HepG2 (cell line): Measurements from ENCODE around the gene SPATA13. TPM values are rescaled to one million over a fixed set of nuclear protein-coding genes. Genes with fewer than 3 reads are reported as not detected.

Source experiments
- CBX2 ChIP-seq, 2 experiments: fragments of 200-600 bp in 1 of 2; sonication (generic); formaldehyde crosslinking in 1 of 2; IDR thresholded peaks; 2 replicates each; pipeline versions ENCODE4 v1.7.0 to v1.8.1; 2018 to 2022; ENCODE audit warnings: low read depth in 2 of 2, low read length in 1 of 2, mild to moderate bottlenecking in 1 of 2, missing genetic modification reagents in 1 of 2
- CBX5 ChIP-seq: sonication (generic); formaldehyde crosslinking; IDR thresholded peaks from 2 replicates; pipeline ENCODE4 v1.4.0; 2020; ENCODE audit warnings: missing genetic modification reagents, borderline replicate concordance
- HNF4A ChIP-seq: sonication (generic); formaldehyde crosslinking; IDR thresholded peaks from 2 replicates; pipeline ENCODE4 v1.4.0; 2020; ENCODE audit warnings: missing genetic modification reagents
- HNRNPL ChIP-seq: fragments of 200-400 bp; formaldehyde crosslinking; IDR thresholded peaks from 2 replicates; pipeline ENCODE4 v1.6.1; 2017; ENCODE audit warnings: mild to moderate bottlenecking, low read depth, low read length
- PHF21A ChIP-seq: sonication (generic); formaldehyde crosslinking; IDR thresholded peaks from 2 replicates; pipeline ENCODE4 v1.5.0; 2020; ENCODE audit warnings: mild to moderate bottlenecking, missing genetic modification reagents
- PHF8 ChIP-seq: sonication (generic); formaldehyde crosslinking; IDR thresholded peaks from 2 replicates; pipeline ENCODE4 v1.5.0; 2020; ENCODE audit warnings: missing genetic modification reagents
- TAF1 ChIP-seq: sonication (generic); formaldehyde crosslinking; IDR thresholded peaks from 2 replicates; pipeline ENCODE4 v1.4.0; 2020; ENCODE audit warnings: missing genetic modification reagents
- ZBTB42 ChIP-seq: sonication (generic); formaldehyde crosslinking; IDR thresholded peaks from 2 replicates; pipeline ENCODE4 v1.5.0; 2020; ENCODE audit warnings: mild to moderate bottlenecking, missing genetic modification reagents
- ZNF224 ChIP-seq: sonication (generic); formaldehyde crosslinking; IDR thresholded peaks from 2 replicates; pipeline ENCODE4 v1.5.0; 2020; ENCODE audit warnings: mild to moderate bottlenecking, missing genetic modification reagents
- ZNF232 ChIP-seq: sonication (generic); formaldehyde crosslinking; IDR thresholded peaks from 2 replicates; pipeline ENCODE4 v1.4.0; 2020; ENCODE audit warnings: missing genetic modification reagents, borderline replicate concordance
- polyA plus RNA-seq, 8 experiments: library from polyadenylated mRNA; depleted of rRNA in 3 of 8; stranded (reverse) in 7 of 8; unstranded in 1 of 8; fragments of >200 nt; fragmentation: Illumina TruSeq in 4 of 8; extraction: Trizol in 4 of 8; gene quantifications; 2 replicates each; pipeline versions ENCODE4 v1.2.1 to v1.2.3, GENCODE V29; 2011 to 2016; ENCODE audit warnings: low read depth in 4 of 8, missing spikeins in 1 of 8, mixed read lengths in 1 of 8; ENCODE audit not compliant: insufficient read depth in 1 of 8
- total RNA-seq, 5 experiments: library from RNA; depleted of rRNA; stranded (reverse); fragments of >200 nt; fragmentation: Illumina TruSeq; extraction: Trizol; gene quantifications; 2 replicates each; pipeline ENCODE4 v1.2.3, GENCODE V29; 2016; ENCODE audit warnings: low read depth in 1 of 5
- TF ChIP-seq, protein P1 (sequence below): sonication (generic); formaldehyde crosslinking; IDR thresholded peaks from 2 replicates; pipeline ENCODE4 v1.5.0; 2020; ENCODE audit warnings: mild to moderate bottlenecking, missing genetic modification reagents
- TF ChIP-seq, protein P2 (sequence below): IDR thresholded peaks from 2 replicates; pipeline ENCODE4 v1.6.1; 2016; ENCODE audit warnings: low read depth, control low read depth
- TF ChIP-seq, protein P3 (sequence below): IDR thresholded peaks from 2 replicates; pipeline ENCODE4 v1.6.1; 2016; ENCODE audit warnings: low read depth
- TF ChIP-seq, protein P4 (sequence below): sonication (generic); formaldehyde crosslinking; IDR thresholded peaks from 2 replicates; pipeline ENCODE4 v1.4.0; 2020; ENCODE audit warnings: mild to moderate bottlenecking, missing genetic modification reagents
- TF ChIP-seq, protein P5 (sequence below): IDR thresholded peaks from 2 replicates; pipeline ENCODE4 v1.6.1; 2016; ENCODE audit warnings: missing biosample characterization, missing genetic modification reagents, low read depth
- TF ChIP-seq, protein P6 (sequence below): IDR thresholded peaks from 2 replicates; pipeline ENCODE4 v1.6.1; 2016

SPATA13 gene
- total and polyA plus RNA-seq, 2 of the 13 experiments (the other 11 are each of a cell fraction or from before 2014, with no cell fraction given): 11.3 to 14.2 TPM

DNA sequence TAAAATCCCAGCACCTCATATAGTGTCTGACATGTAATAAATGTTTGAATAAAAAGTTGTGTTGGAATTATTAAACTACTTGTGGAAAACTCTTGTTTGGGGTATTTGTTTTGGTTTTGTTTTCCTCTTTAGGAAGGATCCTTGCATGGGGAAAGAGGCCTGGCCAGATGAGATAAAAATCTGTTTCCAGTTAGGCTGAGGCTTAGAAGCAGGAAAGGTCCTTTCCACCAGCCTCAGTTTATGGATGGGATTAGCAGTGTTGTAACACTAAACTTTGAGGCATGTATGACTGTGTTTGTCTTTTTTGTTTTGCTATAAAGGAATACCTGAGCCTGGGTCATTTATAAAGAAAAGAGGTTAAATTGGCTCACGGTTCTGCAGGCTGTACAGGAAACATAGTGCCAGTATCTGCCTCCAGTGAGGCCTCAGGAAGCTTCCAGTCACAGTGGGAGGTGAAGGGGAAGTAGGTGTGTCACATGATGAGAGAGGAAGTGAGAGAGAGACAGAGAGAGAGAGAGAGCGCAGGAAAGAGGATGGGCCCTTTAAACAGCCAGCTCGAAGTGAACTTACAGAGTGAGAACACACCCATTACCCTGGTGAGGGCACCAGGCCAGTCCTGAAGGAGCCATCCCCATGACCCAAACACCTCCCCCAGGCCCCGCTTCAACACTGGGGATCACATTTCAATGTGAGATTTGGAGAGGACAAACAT, 21.6 kb downstream of the SPATA13 start (continued):
- TF ChIP-seq, protein P1, sequence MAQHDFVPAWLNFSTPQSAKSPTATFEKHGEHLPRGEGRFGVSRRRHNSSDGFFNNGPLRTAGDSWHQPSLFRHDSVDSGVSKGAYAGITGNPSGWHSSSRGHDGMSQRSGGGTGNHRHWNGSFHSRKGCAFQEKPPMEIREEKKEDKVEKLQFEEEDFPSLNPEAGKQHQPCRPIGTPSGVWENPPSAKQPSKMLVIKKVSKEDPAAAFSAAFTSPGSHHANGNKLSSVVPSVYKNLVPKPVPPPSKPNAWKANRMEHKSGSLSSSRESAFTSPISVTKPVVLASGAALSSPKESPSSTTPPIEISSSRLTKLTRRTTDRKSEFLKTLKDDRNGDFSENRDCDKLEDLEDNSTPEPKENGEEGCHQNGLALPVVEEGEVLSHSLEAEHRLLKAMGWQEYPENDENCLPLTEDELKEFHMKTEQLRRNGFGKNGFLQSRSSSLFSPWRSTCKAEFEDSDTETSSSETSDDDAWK (CRISPR knock-in tag): no peak
- 0 out of 2 replicates have a peak, but pooled peaks have one; percentile 42 for TF ChIP-seq ZNF224 (CRISPR knock-in tag)
- no peak for TF ChIP-seq CBX2 (IDR thresholded peaks at IDR 0.05; ENCODE audit: low read depth, low read length)
- no peak for TF ChIP-seq CBX2 (CRISPR knock-in tag; IDR thresholded peaks at IDR 0.05; ENCODE audit: low read depth)
- TF ChIP-seq HNRNPL: no peak
- peak; percentile 48; the same call in 1 of the 2 replicates for TF ChIP-seq CBX5
- TF ChIP-seq, protein P2, sequence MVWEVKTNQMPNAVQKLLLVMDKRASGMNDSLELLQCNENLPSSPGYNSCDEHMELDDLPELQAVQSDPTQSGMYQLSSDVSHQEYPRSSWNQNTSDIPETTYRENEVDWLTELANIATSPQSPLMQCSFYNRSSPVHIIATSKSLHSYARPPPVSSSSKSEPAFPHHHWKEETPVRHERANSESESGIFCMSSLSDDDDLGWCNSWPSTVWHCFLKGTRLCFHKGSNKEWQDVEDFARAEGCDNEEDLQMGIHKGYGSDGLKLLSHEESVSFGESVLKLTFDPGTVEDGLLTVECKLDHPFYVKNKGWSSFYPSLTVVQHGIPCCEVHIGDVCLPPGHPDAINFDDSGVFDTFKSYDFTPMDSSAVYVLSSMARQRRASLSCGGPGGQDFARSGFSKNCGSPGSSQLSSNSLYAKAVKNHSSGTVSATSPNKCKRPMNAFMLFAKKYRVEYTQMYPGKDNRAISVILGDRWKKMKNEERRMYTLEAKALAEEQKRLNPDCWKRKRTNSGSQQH (CRISPR knock-in tag): no peak
- TF ChIP-seq ZNF232: no peak
- TF ChIP-seq, protein P3, sequence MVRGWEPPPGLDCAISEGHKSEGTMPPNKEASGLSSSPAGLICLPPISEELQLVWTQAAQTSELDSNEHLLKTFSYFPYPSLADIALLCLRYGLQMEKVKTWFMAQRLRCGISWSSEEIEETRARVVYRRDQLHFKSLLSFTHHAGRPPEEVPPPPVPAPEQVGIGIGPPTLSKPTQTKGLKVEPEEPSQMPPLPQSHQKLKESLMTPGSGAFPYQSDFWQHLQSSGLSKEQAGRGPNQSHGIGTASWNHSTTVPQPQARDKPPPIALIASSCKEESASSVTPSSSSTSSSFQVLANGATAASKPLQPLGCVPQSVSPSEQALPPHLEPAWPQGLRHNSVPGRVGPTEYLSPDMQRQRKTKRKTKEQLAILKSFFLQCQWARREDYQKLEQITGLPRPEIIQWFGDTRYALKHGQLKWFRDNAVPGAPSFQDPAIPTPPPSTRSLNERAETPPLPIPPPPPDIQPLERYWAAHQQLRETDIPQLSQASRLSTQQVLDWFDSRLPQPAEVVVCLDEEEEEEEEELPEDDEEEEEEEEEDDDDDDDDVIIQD (CRISPR knock-in tag): 0 out of 2 replicates have a peak, but pooled peaks have one; percentile 28
- TF ChIP-seq, protein P4, sequence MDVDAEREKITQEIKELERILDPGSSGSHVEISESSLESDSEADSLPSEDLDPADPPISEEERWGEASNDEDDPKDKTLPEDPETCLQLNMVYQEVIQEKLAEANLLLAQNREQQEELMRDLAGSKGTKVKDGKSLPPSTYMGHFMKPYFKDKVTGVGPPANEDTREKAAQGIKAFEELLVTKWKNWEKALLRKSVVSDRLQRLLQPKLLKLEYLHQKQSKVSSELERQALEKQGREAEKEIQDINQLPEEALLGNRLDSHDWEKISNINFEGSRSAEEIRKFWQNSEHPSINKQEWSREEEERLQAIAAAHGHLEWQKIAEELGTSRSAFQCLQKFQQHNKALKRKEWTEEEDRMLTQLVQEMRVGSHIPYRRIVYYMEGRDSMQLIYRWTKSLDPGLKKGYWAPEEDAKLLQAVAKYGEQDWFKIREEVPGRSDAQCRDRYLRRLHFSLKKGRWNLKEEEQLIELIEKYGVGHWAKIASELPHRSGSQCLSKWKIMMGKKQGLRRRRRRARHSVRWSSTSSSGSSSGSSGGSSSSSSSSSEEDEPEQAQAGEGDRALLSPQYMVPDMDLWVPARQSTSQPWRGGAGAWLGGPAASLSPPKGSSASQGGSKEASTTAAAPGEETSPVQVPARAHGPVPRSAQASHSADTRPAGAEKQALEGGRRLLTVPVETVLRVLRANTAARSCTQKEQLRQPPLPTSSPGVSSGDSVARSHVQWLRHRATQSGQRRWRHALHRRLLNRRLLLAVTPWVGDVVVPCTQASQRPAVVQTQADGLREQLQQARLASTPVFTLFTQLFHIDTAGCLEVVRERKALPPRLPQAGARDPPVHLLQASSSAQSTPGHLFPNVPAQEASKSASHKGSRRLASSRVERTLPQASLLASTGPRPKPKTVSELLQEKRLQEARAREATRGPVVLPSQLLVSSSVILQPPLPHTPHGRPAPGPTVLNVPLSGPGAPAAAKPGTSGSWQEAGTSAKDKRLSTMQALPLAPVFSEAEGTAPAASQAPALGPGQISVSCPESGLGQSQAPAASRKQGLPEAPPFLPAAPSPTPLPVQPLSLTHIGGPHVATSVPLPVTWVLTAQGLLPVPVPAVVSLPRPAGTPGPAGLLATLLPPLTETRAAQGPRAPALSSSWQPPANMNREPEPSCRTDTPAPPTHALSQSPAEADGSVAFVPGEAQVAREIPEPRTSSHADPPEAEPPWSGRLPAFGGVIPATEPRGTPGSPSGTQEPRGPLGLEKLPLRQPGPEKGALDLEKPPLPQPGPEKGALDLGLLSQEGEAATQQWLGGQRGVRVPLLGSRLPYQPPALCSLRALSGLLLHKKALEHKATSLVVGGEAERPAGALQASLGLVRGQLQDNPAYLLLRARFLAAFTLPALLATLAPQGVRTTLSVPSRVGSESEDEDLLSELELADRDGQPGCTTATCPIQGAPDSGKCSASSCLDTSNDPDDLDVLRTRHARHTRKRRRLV (CRISPR knock-in tag): no peak
- no peak; the same call in 1 of the 2 replicates for TF ChIP-seq TAF1
- no peak for TF ChIP-seq PHF21A (CRISPR knock-in tag)
- no peak for TF ChIP-seq ZBTB42 (CRISPR knock-in tag)
- no peak for TF ChIP-seq HNF4A (CRISPR knock-in tag)
- TF ChIP-seq, protein P5, sequence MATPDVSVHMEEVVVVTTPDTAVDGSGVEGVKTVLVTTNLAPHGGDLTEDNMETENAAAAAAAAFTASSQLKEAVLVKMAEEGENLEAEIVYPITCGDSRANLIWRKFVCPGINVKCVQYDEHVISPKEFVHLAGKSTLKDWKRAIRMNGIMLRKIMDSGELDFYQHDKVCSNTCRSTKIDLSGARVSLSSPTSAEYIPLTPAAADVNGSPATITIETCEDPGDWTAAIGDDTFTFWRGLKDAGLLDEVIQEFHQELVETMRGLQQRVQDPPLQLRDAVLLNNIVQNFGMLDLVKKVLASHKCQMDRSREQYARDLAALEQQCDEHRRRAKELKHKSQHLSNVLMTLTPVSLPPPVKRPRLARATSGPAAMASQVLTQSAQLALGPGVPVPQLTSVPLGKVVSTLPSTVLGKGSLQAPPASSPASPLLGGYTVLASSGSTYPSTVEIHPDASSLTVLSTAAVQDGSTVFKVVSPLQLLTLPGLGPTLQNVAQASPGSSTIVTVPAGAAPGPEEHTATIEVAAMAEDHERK: no peak
- no peak for TF ChIP-seq PHF8 (CRISPR knock-in tag)
- TF ChIP-seq, protein P6, sequence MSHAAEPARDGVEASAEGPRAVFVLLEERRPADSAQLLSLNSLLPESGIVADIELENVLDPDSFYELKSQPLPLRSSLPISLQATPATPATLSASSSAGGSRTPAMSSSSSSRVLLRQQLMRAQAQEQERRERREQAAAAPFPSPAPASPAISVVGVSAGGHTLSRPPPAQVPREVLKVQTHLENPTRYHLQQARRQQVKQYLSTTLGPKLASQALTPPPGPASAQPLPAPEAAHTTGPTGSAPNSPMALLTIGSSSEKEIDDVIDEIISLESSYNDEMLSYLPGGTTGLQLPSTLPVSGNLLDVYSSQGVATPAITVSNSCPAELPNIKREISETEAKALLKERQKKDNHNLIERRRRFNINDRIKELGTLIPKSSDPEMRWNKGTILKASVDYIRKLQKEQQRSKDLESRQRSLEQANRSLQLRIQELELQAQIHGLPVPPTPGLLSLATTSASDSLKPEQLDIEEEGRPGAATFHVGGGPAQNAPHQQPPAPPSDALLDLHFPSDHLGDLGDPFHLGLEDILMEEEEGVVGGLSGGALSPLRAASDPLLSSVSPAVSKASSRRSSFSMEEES (CRISPR knock-in tag): peak; percentile 61; the same call in 1 of the 2 replicates
